ENCODE measurements around the gene DISC1. TPM values are rescaled to one million over a fixed set of nuclear protein-coding genes. Genes with fewer than 3 reads are reported as not detected.

Gene DISC1
- polyA plus RNA-seq, 1 experiment, result 2.3 TPM

DNA sequence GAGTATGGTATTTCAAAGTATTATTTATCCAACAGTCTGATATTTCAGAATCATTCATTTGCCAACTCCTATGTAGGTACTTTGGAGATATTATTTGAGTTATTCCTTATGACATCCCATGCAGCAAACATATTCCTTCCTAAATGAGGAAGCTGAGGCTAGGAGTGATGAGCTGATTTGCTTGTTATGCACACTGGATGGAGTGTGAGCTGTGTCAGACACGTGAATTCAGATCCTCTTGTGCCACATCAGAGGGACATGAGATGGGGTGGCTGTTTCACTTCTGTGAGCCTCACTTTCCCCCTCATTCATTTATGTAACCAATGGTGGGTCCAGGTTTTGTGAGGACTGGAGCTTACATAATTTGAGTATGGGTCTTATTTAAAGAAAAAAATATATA, 215.9 kb downstream of the DISC1 start:
- H3K4me3 ChIP-seq (ENCODE audit: low read depth, low read length), result no peak overlapping the region
- DNase-seq (ENCODE audit: low read depth), result no peak
- H3K36me3 ChIP-seq (ENCODE audit: control insufficient read depth, insufficient read depth, low read length), result no peaks in the 10 kb centered on the region
- POLR2A ChIA-PET, result no interaction called here
- no peaks in the 10 kb centered on the region for H3K27me3 ChIP-seq (ENCODE audit: control insufficient read depth, insufficient read depth, low read length)
- TF ChIP-seq, protein P1, sequence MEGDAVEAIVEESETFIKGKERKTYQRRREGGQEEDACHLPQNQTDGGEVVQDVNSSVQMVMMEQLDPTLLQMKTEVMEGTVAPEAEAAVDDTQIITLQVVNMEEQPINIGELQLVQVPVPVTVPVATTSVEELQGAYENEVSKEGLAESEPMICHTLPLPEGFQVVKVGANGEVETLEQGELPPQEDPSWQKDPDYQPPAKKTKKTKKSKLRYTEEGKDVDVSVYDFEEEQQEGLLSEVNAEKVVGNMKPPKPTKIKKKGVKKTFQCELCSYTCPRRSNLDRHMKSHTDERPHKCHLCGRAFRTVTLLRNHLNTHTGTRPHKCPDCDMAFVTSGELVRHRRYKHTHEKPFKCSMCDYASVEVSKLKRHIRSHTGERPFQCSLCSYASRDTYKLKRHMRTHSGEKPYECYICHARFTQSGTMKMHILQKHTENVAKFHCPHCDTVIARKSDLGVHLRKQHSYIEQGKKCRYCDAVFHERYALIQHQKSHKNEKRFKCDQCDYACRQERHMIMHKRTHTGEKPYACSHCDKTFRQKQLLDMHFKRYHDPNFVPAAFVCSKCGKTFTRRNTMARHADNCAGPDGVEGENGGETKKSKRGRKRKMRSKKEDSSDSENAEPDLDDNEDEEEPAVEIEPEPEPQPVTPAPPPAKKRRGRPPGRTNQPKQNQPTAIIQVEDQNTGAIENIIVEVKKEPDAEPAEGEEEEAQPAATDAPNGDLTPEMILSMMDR (IDR thresholded peaks at IDR 0.05; ENCODE audit: insufficient read depth, low read depth, low read length), result no peak
- CTCF ChIA-PET, result interaction anchor here (0.7 to 0.9 kb wide), 2 partner anchors 20 to 1386 kb away, joined by 3 read pairs; no protein-coding TSS in a partner anchor

DNA sequence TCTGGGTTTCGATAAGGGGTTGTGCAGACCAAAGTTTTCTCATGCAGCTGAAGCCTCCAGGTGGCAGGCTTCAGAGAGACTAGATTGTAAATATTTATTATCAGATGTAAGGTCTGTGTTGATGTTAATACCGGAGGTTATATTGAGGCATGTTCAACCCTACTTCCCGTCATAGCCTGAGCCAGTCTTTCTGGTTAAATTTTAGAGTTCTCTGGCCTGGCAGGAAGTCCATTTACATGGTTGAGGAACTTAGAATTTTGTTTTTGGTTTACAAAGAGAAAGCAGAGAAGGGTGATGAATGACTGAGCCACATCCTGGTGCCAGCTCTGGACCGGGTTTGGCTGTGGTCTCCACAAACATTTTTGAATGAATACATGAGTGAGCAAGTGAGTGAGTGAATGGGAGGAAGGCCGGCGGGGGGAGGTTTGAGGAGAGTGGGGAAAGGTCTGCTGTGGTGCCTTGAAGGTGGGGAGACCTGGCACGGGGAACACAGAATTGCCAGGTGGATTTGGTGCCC, 218.5 kb downstream of the DISC1 start:
- DNase-seq (ENCODE audit: low read depth), result no peak
- Histone ChIP-seq H3K4me3 (ENCODE audit: low read depth, low read length) (no peak overlapping the region), H3K27me3 (ENCODE audit: control insufficient read depth, insufficient read depth, low read length) (no peaks in the 10 kb centered on the region), H3K36me3 (ENCODE audit: control insufficient read depth, insufficient read depth, low read length) (no peaks in the 10 kb centered on the region)
- TF ChIP-seq, protein P1 (IDR thresholded peaks at IDR 0.05; ENCODE audit: insufficient read depth, low read depth, low read length), result no peak
- CTCF ChIA-PET, result no interaction called here
- POLR2A ChIA-PET, result no interaction called here

DNA sequence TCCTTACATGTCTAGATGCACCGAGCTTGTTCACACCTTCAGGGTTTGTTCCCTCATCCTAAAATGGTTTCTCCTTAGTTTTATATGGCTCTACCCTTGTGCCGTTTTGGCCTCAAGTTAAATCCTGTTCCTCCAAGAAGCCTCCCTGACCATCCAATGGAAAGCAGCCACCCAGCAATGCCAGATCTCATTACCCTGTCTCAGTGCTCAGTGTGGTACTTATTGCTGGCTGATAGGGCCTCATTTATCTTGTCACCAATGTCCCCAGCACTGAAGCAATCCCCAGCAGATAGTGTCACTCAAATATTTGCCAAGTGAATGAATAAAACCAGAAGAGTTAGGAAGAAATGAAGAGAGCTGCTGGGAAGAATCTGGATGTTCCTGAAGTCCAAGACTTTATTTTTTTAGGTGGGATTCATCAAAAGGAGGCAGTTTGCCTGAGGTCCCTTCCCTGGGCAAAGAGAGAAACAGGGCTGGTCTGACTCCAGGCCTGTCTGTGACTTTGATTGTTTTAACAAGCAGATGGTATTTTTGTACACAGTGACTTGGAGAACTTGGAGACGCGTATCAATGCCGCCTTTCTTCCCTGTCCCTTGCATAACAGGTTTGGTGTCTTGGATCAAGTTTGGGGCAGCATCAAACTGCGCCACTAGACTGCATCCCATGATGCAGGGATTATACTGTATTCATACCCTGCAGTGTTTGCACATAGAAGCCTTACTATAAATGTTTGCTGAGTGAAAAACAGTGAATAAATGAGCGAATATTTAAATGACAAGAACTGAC, 221.2 kb downstream of the DISC1 start:
- DNase-seq (ENCODE audit: low read depth), result no peak
- Histone ChIP-seq H3K36me3 (ENCODE audit: control insufficient read depth, insufficient read depth, low read length) (no peaks in the 10 kb centered on the region), H3K27me3 (ENCODE audit: control insufficient read depth, insufficient read depth, low read length) (no peaks in the 10 kb centered on the region), H3K4me3 (ENCODE audit: low read depth, low read length) (no peak overlapping the region)
- TF ChIP-seq, protein P1 (IDR thresholded peaks at IDR 0.05; ENCODE audit: insufficient read depth, low read depth, low read length), result no peak
- ChIA-PET CTCF (no interaction called here), POLR2A (no interaction called here)

DNA sequence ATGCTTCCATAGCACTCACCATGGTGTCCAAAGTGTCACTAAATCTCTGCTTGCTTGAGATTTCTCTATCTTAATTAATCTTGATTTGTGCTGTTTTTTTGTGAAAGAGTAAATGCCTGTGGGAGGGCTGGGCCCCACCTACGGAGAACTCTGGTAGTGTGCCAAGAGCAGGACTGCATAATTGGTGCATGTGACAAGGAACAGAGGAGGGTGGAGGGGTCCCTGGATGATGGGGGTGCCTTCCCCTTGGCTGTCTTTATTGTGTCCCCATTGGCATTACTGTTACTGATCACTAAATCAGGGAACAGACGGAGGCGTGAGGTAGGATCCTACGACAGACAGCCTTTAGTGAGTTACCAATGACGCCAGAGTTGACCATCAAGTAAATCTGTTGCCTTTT, 223.4 kb downstream of the DISC1 start:
- H3K36me3 ChIP-seq (ENCODE audit: control insufficient read depth, insufficient read depth, low read length), result no peaks in the 10 kb centered on the region
- TF ChIP-seq, protein P1 (IDR thresholded peaks at IDR 0.05; ENCODE audit: insufficient read depth, low read depth, low read length), result no peak
- POLR2A ChIA-PET, result no interaction called here
- H3K4me3 ChIP-seq (ENCODE audit: low read depth, low read length), result no peak overlapping the region
- CTCF ChIA-PET, result no interaction called here
- H3K27me3 ChIP-seq (ENCODE audit: control insufficient read depth, insufficient read depth, low read length), result no peaks in the 10 kb centered on the region
- no peak for DNase-seq (ENCODE audit: low read depth)

DNA sequence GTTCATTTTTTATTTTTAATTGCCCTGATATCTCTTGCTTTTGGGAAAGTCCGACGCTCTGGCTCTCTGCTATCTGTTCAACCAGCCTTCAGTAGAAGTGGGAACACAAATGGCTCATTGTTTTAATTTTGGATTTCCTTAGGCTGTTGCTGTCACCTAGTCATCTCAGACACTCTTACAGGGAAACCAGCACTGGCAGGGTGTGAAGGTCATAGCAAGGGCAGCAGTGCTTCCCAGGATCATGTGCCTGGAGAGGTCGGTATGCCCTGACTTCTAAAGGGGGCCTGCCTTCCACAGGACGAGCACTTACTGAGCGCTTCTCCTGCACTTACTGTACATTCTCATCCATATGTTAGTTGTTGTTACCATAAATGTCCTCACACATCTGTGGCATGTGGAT, 224.2 kb downstream of the DISC1 start:
- CTCF ChIA-PET, result no interaction called here
- H3K36me3 ChIP-seq (ENCODE audit: control insufficient read depth, insufficient read depth, low read length), result no peaks in the 10 kb centered on the region
- H3K4me3 ChIP-seq (ENCODE audit: low read depth, low read length), result no peak overlapping the region
- no peak for DNase-seq (ENCODE audit: low read depth)
- POLR2A ChIA-PET, result no interaction called here
- TF ChIP-seq, protein P1 (IDR thresholded peaks at IDR 0.05; ENCODE audit: insufficient read depth, low read depth, low read length), result no peak
- no peaks in the 10 kb centered on the region for H3K27me3 ChIP-seq (ENCODE audit: control insufficient read depth, insufficient read depth, low read length)

Measured in BJ (cell line).